ENCODE data around the gene AP3D1.

AP3D1 gene

GRCh38 chr19:2056837-2057192, 94.6 kb downstream of the AP3D1 start:
- no peak for DNase-seq (ENCODE audit: low read depth)
- no peak overlapping the region for H3K4me3 ChIP-seq (ENCODE audit: low read depth, low read length)

GRCh38 chr19:2055931-2056836, 95.2 kb downstream of the AP3D1 start:
- H3K4me3 ChIP-seq (ENCODE audit: low read depth, low read length) = no peak overlapping the region
- DNase-seq (ENCODE audit: low read depth) = no peak

- no peak for DNase-seq (ENCODE audit: low read depth)
- no peak overlapping the region for H3K4me3 ChIP-seq (ENCODE audit: low read depth, low read length)
Observed at GRCh38 chr19:2054763-2055162, 96.6 kb downstream of the AP3D1 start.

- DNase-seq (ENCODE audit: low read depth) = no peak
- H3K4me3 ChIP-seq (ENCODE audit: low read depth, low read length) = no peak overlapping the region
Observed at GRCh38 chr19:2053601-2054389, 97.6 kb downstream of the AP3D1 start.

DNA sequence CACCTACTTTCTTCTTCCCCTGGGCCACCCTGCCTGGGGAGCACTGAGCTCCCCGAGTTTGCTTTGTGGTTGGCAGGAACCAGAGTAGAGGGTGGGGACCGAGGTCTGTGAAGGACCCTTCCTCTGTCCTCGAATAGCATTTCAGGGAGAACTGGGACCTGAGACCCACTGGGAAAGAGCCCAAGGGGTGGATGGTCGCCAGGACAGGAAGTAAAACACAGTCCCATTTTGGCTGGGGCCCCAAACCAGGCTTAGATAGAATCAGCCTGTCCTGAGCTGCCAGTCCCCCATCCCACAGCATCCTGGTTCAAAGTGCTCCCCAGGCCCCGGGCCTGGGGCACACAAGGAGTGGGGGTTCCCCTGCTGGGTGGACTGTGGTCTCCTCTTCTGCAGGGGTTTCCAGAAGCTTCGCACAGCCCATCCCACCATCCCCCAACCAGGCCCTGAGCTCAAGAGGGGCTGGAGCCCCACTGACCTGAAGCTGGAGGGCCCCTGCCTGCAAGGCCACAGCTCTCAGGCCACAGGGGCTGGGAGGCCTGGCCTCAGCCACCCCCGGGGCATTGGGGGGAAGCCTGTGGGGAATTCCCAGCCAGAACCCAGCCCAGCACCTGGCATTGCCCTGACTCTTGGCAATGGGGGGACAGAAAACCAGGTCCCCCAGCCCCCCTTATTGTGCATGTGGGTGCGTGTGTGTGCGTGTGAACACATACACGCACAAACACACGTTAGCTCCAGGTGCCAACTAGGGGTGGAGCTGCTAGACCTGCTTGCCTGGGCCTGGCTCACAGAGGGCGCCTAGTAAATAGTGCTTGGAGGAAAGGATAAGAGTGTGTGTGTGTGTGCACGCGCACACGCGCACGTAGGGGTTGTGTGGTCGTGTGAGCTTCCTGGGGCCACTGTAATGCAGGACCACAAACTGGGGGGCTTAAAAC, 99.3 kb downstream of the AP3D1 start:
- DNase-seq (ENCODE audit: low read depth) = no peak
- no peak overlapping the region for H3K4me3 ChIP-seq (ENCODE audit: low read depth, low read length)

DNA sequence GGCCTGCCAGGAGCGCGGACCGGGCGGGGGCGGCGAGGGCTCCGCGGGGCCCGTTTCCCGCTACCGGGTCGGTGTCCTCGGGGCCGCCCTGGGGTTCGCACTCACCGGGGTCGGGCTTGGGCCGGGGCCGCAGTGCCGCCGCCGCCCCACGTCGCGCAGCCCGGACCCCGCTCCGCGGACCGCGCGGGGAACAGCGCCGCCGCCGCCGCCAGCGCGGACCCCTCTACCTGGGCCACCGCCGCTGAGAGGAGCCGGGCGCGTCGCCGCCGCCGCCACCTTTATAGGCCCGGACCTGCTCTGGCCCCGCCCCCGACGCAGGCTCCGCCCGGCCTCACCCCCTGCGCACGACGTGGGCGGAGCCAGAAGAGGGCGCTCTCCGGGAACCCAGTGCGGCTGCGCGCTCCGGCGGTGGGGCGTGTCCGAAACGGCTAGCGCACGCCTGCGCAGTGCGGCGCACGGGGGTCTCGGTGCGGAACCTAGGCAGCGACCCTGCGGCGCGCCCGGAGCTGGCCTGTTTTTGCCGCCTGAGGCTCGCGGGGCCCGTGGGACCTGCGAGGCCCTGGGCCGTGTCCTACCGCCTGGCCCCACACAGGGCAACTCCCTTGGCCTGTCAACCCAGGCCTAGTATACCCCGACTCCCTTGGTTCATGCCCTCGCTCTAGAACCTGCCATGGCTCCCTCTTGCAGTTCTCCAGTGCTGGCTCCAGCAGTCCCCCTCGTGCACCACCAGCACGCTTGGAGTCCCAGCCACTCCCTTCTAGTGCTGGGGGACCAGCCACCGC, 100.2 kb downstream of the AP3D1 start, which contains the start of gene MKNK2:
Gene MKNK2, minus strand, starts transcription at position 254 of the 782 bp plus-strand sequence. CDS start 393 bp downstream, outside the sequence.
- no peak for DNase-seq (ENCODE audit: low read depth)

More for the DNA sequence above, 100.2 kb downstream of the AP3D1 start, which contains the start of gene MKNK2:
- peak within 1 kb of the TSS; percentile 93 for H3K4me3 ChIP-seq (ENCODE audit: low read depth, low read length)
